GM19099 (cell line): ENCODE data around the gene CCDC183.

Experiments used
- POLR2A ChIP-seq: IDR thresholded peaks from 3 replicates; pipeline ENCODE4 v1.6.1; 2011; ENCODE audit warnings: low read depth; ENCODE audit not compliant: insufficient read length; ENCODE audit errors: extremely low read depth

CCDC183 gene

GRCh38 chr9:136807281-136808074 is 11.3 kb downstream of the CCDC183 start, which contains the start of gene RABL6:
Gene RABL6 (plus strand): TSS chr9:136807948. CDS start chr9:136808197, 249 bp downstream.
- peak; percentile 92 for TF ChIP-seq POLR2A

GRCh38 chr9:136808075-136808805 is 12.1 kb downstream of the CCDC183 start:
- TF ChIP-seq POLR2A = no peak

GRCh38 chr9:136808806-136809158 is 12.6 kb downstream of the CCDC183 start:
- TF ChIP-seq POLR2A = no peak

GRCh38 chr9:136814725-136815421 is 18.7 kb downstream of the CCDC183 start:
- TF ChIP-seq POLR2A = no peak

GRCh38 chr9:136815422-136815782 is 19.3 kb downstream of the CCDC183 start:
- TF ChIP-seq POLR2A = no peak

GRCh38 chr9:136820971-136821825 is 25.1 kb downstream of the CCDC183 start:
- TF ChIP-seq POLR2A = no peak

GRCh38 chr9:136821826-136822544 is 25.8 kb downstream of the CCDC183 start:
- no peak for TF ChIP-seq POLR2A

- TF ChIP-seq POLR2A = no peak
Measured at GRCh38 chr9:136823136-136824046, 27.3 kb downstream of the CCDC183 start.

GRCh38 chr9:136824496-136825225 is 28.5 kb downstream of the CCDC183 start:
- TF ChIP-seq POLR2A = no peak

- TF ChIP-seq POLR2A = no peak
Measured at GRCh38 chr9:136825295-136826187, 29.4 kb downstream of the CCDC183 start.

- no peak for TF ChIP-seq POLR2A
Measured at GRCh38 chr9:136826188-136826541, 30.0 kb downstream of the CCDC183 start.
